ENCODE results near the gene CTDSPL2. TPM values are rescaled to one million over a fixed set of nuclear protein-coding genes. Genes with fewer than 3 reads are reported as not detected.

The CTDSPL2 gene
- total and polyA plus RNA-seq, 2 of the 4 experiments (the other 2 are of a cell fraction) = 17.3 to 47.3 TPM

- Histone ChIP-seq H3K9me3 (ENCODE audit: control insufficient read depth, insufficient read depth, low read length) (no peaks in the 10 kb centered on the region), H3K4me3 (ENCODE audit: insufficient read depth, low read depth, low read length) (no peak overlapping the region), H3K36me3 (ENCODE audit: control insufficient read depth, insufficient read depth, low read length) (peaks cover 18% of the 10 kb centered on the region), H2BK20ac (ENCODE audit: low read depth, low read length) (no peak overlapping the region), H3K23ac (ENCODE audit: low read depth, low read length) (no peak overlapping the region), H4K5ac (ENCODE audit: low read depth, low read length) (no peak overlapping the region), H3K14ac (replicated peaks; ENCODE audit: low read depth, low read length) (no peak overlapping the region), H4K91ac (ENCODE audit: insufficient read depth, low read depth, low read length) (no peak overlapping the region), H2AFZ (replicated peaks; ENCODE audit: low read length, poor library complexity) (no peak overlapping the region), H2BK5ac (ENCODE audit: low read depth, low read length, poor library complexity, severe bottlenecking) (no peak overlapping the region), H4K20me1 (ENCODE audit: insufficient read depth, low read length) (no peaks in the 10 kb centered on the region), H3K4me2 (ENCODE audit: low read depth, low read length) (no peak overlapping the region), H2AK9ac (replicated peaks; ENCODE audit: low read depth, low read length, poor library complexity) (no peak overlapping the region), H3K27ac (ENCODE audit: insufficient read depth, low read length) (no peak overlapping the region), H2AK5ac (ENCODE audit: low read depth, low read length) (no peak overlapping the region), H3K79me1 (ENCODE audit: low read depth in 1 of 2, low read length in 2 of 2) (peaks cover 7 to 16% of the 10 kb centered on the region in 2 experiments), H3K18ac (ENCODE audit: low read depth, low read length) (no peak overlapping the region), H3K27me3 (ENCODE audit: control insufficient read depth, insufficient read depth, low read length) (no peaks in the 10 kb centered on the region), H3K4me1 (ENCODE audit: control insufficient read depth, insufficient read depth, low read length) (no peaks in the 10 kb centered on the region), H3K4ac (ENCODE audit: low read depth, low read length) (no peak overlapping the region), H3K9ac (ENCODE audit: low read depth, low read length) (no peak overlapping the region), H4K8ac (ENCODE audit: low read depth in 2 of 2, low read length in 2 of 2) (no peak overlapping the region), H2BK120ac (ENCODE audit: low read depth, low read length) (no peak overlapping the region), H2BK15ac (ENCODE audit: low read depth, low read length) (no peak overlapping the region), H3K56ac (ENCODE audit: extremely low read depth, insufficient read depth, low read length) (no peak overlapping the region), H3K9me1 (ENCODE audit: insufficient read depth, low read length) (peaks cover 3% of the 10 kb centered on the region; the same call in 1 of the 2 replicates)
- POLR2A ChIA-PET (ENCODE audit: unreplicated experiment) = no interaction called here
- CTCF ChIA-PET = interaction anchor here (1.1 kb wide), 1 partner anchor 15 kb away, joined by 3 read pairs; no protein-coding TSS in a partner anchor
- dilution Hi-C loops (cut with HindIII; ENCODE audit: low sequenced_read_pairs, unreplicated experiment) = no loop called here
- ATAC-seq (ENCODE audit: low read depth) (no peak), DNase-seq (no peak)
- BruUV-seq (replicated peaks) = no TSS peak
- intact Hi-C loops (cut with micrococcal nuclease) = no loop called here
- TF ChIP-seq MAZ (IDR thresholded peaks at IDR 0.05; ENCODE audit: borderline replicate concordance, low read depth, low read length) = no peak
- TF ChIP-seq BHLHE40 (IDR thresholded peaks at IDR 0.05; ENCODE audit: low read depth, low read length) = no peak
- TF ChIP-seq, protein P1, sequence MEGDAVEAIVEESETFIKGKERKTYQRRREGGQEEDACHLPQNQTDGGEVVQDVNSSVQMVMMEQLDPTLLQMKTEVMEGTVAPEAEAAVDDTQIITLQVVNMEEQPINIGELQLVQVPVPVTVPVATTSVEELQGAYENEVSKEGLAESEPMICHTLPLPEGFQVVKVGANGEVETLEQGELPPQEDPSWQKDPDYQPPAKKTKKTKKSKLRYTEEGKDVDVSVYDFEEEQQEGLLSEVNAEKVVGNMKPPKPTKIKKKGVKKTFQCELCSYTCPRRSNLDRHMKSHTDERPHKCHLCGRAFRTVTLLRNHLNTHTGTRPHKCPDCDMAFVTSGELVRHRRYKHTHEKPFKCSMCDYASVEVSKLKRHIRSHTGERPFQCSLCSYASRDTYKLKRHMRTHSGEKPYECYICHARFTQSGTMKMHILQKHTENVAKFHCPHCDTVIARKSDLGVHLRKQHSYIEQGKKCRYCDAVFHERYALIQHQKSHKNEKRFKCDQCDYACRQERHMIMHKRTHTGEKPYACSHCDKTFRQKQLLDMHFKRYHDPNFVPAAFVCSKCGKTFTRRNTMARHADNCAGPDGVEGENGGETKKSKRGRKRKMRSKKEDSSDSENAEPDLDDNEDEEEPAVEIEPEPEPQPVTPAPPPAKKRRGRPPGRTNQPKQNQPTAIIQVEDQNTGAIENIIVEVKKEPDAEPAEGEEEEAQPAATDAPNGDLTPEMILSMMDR (conservative IDR thresholded peaks at IDR 0.05; ENCODE audit: low read depth, low read length) = no peak
- no peak for TF ChIP-seq MAFK (IDR thresholded peaks at IDR 0.05; ENCODE audit: low read depth, low read length)
- TF ChIP-seq CEBPB (IDR thresholded peaks at IDR 0.05; ENCODE audit: low read depth, low read length) = no peak
- TF ChIP-seq NFE2L2 (IDR thresholded peaks at IDR 0.05; ENCODE audit: low read depth, low read length) = no peak
- TF ChIP-seq FOS (IDR thresholded peaks at IDR 0.05; ENCODE audit: low read depth, low read length) = no peak
- TF ChIP-seq RFX5 (IDR thresholded peaks at IDR 0.05; ENCODE audit: low read depth, low read length) = no peak
- no peak for TF ChIP-seq MXI1 (IDR thresholded peaks at IDR 0.05; ENCODE audit: borderline replicate concordance, low read depth, low read length)
- TF ChIP-seq POLR2A (IDR thresholded peaks at IDR 0.05; ENCODE audit: low read depth, low read length) = no peak
- no peak for TF ChIP-seq ELK1 (IDR thresholded peaks at IDR 0.05; ENCODE audit: borderline replicate concordance, low read depth, low read length)
- TF ChIP-seq RAD21 (IDR thresholded peaks at IDR 0.05; ENCODE audit: low read length) = no peak
- in situ Hi-C loops (cut with MboI; ENCODE audit: low sequenced_read_pairs) = no loop called here
Observed at GRCh38 chr15:44516436-44516835, 89.0 kb downstream of the CTDSPL2 start.

All from IMR-90 (cell line).